Cardiac fibroblast (primary cell): ENCODE results near the gene CDH23.

ENCODE experiments used
- DNase-seq, 2 donors: peaks; one replicate each; pipeline versions ENCODE4 v3.0.0 to v3.0.0-alpha.2; 2010; ENCODE audit warnings: low read depth in 2 of 2
- H3K4me3 ChIP-seq, 2 donors: replicated peaks in 1 of 2; 1 replicate in 1 of 2; 2 replicates in 1 of 2; pipeline ENCODE4 v1.5.1; 2011; ENCODE audit warnings: low read depth in 2 of 2, low read length in 2 of 2, mild to moderate bottlenecking in 2 of 2, moderate library complexity in 1 of 2
- TF ChIP-seq, protein P1 (sequence below): IDR thresholded peaks from one replicate; pipeline ENCODE4 v1.5.1; 2011; ENCODE audit warnings: low read depth, mild to moderate bottlenecking, low read length, inconsistent platforms

Gene CDH23

DNA sequence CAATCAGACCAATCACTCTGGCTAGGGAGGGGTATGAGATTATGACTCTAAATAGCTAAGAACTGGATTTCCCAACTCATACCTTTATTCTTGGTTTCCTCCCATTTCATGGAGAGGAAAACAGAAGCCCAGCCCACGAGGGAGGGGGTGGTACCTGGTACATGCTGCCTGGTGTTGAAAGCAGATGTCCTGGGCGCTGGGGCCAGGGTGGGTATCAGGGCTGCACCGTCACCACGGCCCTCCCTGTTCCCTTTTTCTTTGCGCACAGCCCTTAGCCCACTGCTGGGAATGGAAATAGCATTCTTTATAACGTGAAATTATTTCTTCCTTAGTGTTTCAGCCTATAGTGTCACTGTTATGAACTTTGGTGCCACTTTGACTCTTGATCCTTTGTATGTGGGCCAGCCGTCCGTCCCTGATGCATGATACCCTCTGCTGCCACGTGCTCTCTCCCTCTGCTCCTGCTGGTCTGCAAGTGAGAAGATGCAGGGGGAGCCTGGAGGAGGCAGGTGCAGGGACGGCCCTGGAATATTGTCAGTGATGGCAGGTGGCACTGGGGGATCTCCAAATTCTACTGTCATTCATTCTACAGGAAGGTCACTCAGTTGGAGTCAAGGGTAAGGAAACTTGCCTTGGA lies 158.5 kb downstream of the CDH23 start:
- TF ChIP-seq, protein P1, sequence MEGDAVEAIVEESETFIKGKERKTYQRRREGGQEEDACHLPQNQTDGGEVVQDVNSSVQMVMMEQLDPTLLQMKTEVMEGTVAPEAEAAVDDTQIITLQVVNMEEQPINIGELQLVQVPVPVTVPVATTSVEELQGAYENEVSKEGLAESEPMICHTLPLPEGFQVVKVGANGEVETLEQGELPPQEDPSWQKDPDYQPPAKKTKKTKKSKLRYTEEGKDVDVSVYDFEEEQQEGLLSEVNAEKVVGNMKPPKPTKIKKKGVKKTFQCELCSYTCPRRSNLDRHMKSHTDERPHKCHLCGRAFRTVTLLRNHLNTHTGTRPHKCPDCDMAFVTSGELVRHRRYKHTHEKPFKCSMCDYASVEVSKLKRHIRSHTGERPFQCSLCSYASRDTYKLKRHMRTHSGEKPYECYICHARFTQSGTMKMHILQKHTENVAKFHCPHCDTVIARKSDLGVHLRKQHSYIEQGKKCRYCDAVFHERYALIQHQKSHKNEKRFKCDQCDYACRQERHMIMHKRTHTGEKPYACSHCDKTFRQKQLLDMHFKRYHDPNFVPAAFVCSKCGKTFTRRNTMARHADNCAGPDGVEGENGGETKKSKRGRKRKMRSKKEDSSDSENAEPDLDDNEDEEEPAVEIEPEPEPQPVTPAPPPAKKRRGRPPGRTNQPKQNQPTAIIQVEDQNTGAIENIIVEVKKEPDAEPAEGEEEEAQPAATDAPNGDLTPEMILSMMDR = no peak
- H3K4me3 ChIP-seq = no peak overlapping the region
- no peak for DNase-seq

DNA sequence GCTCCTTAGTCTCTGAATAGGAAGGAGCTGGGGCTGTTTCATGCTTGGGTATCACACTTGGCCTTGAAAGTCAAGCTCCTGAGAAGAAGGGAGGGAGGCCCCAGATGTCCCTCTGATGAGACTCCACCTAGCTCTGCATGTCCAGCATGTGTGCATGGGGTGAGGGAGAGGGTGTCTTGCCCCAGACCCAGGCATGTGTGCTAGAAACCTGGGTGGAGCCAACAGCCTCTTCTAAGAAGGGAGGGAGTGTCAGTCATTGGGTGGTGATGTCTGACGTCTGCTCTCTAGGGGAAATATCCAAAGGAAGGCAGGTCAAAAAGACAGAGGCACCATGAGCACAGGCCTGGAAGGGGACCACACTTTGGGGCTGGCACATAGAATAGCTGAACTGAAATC lies 159.0 kb downstream of the CDH23 start:
- DNase-seq = no peak
- TF ChIP-seq, protein P1 = no peak
- H3K4me3 ChIP-seq = no peak overlapping the region

DNA sequence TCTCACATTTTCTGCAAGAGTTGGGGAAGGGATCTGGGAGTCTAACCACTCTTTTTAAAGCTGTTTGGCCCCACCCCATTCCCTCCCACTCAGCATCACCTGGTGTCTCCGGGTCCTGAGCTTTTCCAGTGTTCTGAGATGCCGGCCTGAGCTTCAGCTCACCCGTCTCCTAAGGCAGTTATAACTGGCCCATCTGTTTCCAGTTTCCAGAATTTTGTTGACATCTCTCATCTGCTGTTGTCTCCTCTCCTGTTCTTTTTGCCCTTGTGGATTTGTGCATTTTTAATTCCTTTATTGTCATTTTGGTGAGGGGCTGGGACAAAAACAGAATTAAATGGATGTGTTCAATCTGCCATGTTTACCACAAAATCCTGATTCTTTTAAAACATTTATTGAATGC lies 162.3 kb downstream of the CDH23 start:
- TF ChIP-seq, protein P1 = no peak
- H3K4me3 ChIP-seq = no peak overlapping the region

DNA sequence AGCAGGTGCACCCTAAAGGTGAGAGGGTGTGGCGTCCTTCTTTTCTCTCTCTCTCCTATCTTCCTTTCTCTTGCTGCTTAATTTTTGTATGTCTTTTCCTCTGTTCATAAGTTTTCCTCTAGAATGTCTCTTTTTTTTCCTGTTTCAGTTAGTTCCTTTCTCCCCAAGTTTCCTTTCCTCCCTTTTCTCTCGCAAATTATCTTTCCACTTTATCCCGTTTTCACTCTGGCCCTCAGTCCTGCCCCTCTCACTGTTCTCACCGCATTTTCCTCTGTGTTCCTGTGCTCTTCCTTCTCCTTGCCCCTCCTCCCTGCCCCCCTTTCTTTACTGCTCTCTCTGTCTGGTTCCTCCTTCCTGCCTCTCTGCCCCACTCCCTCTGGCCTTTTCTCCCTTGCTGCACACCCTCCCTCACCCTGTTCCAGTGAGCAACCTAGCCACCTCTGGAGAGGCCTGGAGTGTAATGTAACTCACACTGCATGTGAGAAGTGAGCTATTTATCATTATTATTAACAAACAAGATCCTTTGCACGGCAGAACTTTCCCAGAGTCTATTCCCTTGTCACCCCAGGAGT lies 164.4 kb downstream of the CDH23 start:
- DNase-seq = no peak
- TF ChIP-seq, protein P1 = no peak
- H3K4me3 ChIP-seq = no peak overlapping the region

More for the DNA sequence above, 162.3 kb downstream of the CDH23 start:
- DNase-seq = no peak

DNA sequence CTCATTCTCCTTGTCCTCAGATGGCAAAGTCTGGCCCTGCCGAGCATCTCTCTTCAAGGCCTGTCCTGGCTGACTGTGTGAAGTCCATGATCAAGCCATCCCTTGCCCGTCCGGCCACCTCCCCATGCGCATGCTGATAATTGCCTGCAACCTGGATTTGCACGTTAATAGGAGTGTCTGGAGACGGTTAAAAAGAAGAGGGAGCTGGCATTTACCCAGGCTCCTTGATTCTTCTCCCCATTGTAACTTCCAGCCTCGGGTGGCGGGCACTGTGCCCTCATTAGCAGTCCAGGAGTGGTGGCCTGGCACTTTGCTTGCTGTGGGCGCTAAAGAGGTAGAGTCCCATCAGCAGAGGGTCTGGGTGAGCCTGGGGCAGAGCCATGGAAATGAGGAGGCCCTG lies 165.5 kb downstream of the CDH23 start:
- H3K4me3 ChIP-seq = no peak overlapping the region
- TF ChIP-seq, protein P1 = no peak
- DNase-seq = no peak

DNA sequence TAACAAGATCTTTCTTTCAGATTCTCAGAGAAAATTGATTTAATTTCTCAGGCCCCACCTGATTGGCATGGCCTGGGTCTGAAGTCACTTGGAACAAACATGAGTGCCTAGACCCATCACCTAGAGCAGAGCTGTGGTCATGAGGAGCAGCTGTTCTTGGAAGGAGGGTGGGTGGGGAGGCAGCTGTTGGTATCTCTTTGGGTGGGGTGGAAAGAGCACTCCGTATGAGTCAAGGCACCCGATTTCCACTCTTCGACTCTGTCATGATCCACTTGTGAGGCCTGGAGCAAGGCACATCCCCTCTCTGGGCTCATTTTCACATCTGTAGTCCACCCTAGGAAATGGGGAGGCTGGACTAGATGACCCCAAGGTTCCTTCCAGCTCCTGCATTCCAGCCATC lies 166.2 kb downstream of the CDH23 start:
- no peak for DNase-seq
- TF ChIP-seq, protein P1 = no peak
- H3K4me3 ChIP-seq = no peak overlapping the region
